ENCODE measurements around the gene TMBIM4.

TMBIM4 gene

DNA sequence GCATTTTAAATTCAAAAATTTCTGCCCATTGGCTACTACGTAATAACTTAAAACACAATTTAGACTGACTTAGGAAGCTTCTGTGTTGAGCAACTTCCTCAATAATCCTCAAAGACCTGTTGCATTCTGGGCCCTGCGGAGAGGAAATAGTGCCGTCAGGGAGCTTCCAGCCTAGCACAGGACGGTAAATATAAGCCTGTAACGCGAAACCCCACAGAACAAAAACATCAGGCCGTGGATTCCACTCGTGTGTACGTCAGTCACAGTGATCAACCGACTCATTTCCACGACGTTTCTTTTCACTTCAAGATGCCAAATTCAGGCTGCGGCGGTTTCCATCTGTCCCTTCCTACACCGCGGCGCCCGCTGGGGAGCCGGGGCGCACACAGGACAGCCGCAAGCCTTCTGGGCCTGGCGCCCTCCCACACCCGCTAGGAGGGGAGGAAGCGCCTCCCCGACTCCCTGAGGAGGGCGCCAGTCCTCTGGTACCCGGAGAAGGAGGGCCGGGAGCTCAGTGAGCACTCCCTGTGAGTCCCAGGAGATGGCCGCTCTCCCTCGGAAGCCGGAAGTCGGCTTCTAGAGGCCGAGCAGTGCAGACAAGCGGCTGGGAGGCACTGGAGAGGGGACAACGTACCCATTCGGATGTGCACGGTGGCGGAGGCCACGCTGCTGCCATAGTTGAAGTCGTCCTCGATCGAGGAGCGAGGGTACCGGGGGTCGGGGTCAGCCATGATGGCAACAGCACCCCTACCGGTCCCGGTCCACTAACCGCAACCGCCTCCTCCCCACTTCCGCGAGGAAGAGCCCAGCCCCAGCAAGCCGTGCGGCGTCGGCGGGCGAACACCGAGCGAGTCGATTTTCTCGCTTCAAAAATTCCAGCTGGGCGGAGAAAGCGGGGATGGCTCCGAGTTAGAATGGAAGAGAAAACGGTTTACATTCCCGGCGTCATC is at the start of gene TMBIM4 (continued):
- TF ChIP-seq, protein P1, sequence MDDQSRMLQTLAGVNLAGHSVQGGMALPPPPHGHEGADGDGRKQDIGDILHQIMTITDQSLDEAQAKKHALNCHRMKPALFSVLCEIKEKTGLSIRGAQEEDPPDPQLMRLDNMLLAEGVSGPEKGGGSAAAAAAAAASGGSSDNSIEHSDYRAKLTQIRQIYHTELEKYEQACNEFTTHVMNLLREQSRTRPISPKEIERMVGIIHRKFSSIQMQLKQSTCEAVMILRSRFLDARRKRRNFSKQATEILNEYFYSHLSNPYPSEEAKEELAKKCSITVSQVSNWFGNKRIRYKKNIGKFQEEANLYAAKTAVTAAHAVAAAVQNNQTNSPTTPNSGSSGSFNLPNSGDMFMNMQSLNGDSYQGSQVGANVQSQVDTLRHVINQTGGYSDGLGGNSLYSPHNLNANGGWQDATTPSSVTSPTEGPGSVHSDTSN (CRISPR knock-in tag; IDR thresholded peaks at IDR 0.05), result 0 out of 2 replicates have a peak, but pooled peaks have one; percentile 61
- TF ChIP-seq ZNF19 (tag by site-specific recombination; IDR thresholded peaks at IDR 0.05; ENCODE audit: low read depth) (no peak), ZNF426 (tag by site-specific recombination; IDR thresholded peaks at IDR 0.05) (no peak), ZNF701 (tag by site-specific recombination; IDR thresholded peaks at IDR 0.05) (no peak), ZFP3 (tag by site-specific recombination; IDR thresholded peaks at IDR 0.05; ENCODE audit: low read depth) (peak; percentile 30; the same call in 1 of the 2 replicates), ZNF239 (tag by site-specific recombination; IDR thresholded peaks at IDR 0.05) (no peak), PRDM4 (tag by site-specific recombination; IDR thresholded peaks at IDR 0.05) (no peak; the same call in 1 of the 2 replicates), FEZF1 (tag by site-specific recombination; IDR thresholded peaks at IDR 0.05) (no peak), ZBTB44 (tag by site-specific recombination; IDR thresholded peaks at IDR 0.05) (no peak; the same call in 1 of the 2 replicates), ZNF544 (tag by site-specific recombination; IDR thresholded peaks at IDR 0.05) (no peak), GLIS1 (tag by site-specific recombination; IDR thresholded peaks at IDR 0.05) (peak; percentile 83), ZBTB8A (tag by site-specific recombination; IDR thresholded peaks at IDR 0.05) (peak; percentile 100), ZNF624 (tag by site-specific recombination; IDR thresholded peaks at IDR 0.05) (no peak), GLIS2 (tag by site-specific recombination; IDR thresholded peaks at IDR 0.05) (peak; percentile 98), ZBTB6 (tag by site-specific recombination; IDR thresholded peaks at IDR 0.05) (no peak; the same call in none of the 2 replicates), ZNF747 (tag by site-specific recombination; IDR thresholded peaks at IDR 0.05) (no peak), ZNF266 (tag by site-specific recombination; IDR thresholded peaks at IDR 0.05; ENCODE audit: low read depth) (no peak), ZNF571 (tag by site-specific recombination; IDR thresholded peaks at IDR 0.05) (no peak), GFI1B (tag by site-specific recombination; IDR thresholded peaks at IDR 0.05) (no peak; the same call in none of the 2 replicates), ZNF514 (tag by site-specific recombination; IDR thresholded peaks at IDR 0.05) (no peak), ZNF37A (tag by site-specific recombination; IDR thresholded peaks at IDR 0.05) (peak; percentile 85), ZNF221 (tag by site-specific recombination; IDR thresholded peaks at IDR 0.05; ENCODE audit: borderline replicate concordance) (0 out of 2 replicates have a peak, but pooled peaks have one; percentile 62), BCL11B (tag by site-specific recombination; IDR thresholded peaks at IDR 0.05; ENCODE audit: low read depth) (peak; percentile 83; the same call in 1 of the 2 replicates), KLF16 (tag by site-specific recombination; IDR thresholded peaks at IDR 0.05) (peak; percentile 95), ZXDB (tag by site-specific recombination; IDR thresholded peaks at IDR 0.05) (peak; percentile 94), KLF8 (tag by site-specific recombination; IDR thresholded peaks at IDR 0.05) (peak; percentile 88), ZBTB1 (tag by site-specific recombination; IDR thresholded peaks at IDR 0.05) (peak; percentile 97), ZNF658 (tag by site-specific recombination; IDR thresholded peaks at IDR 0.05) (no peak), ZNF558 (tag by site-specific recombination; IDR thresholded peaks at IDR 0.05) (no peak)
- TF ChIP-seq, protein P2, sequence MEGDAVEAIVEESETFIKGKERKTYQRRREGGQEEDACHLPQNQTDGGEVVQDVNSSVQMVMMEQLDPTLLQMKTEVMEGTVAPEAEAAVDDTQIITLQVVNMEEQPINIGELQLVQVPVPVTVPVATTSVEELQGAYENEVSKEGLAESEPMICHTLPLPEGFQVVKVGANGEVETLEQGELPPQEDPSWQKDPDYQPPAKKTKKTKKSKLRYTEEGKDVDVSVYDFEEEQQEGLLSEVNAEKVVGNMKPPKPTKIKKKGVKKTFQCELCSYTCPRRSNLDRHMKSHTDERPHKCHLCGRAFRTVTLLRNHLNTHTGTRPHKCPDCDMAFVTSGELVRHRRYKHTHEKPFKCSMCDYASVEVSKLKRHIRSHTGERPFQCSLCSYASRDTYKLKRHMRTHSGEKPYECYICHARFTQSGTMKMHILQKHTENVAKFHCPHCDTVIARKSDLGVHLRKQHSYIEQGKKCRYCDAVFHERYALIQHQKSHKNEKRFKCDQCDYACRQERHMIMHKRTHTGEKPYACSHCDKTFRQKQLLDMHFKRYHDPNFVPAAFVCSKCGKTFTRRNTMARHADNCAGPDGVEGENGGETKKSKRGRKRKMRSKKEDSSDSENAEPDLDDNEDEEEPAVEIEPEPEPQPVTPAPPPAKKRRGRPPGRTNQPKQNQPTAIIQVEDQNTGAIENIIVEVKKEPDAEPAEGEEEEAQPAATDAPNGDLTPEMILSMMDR (tag by site-specific recombination; IDR thresholded peaks at IDR 0.05), result peak; percentile 99
- TF ChIP-seq, protein P3, sequence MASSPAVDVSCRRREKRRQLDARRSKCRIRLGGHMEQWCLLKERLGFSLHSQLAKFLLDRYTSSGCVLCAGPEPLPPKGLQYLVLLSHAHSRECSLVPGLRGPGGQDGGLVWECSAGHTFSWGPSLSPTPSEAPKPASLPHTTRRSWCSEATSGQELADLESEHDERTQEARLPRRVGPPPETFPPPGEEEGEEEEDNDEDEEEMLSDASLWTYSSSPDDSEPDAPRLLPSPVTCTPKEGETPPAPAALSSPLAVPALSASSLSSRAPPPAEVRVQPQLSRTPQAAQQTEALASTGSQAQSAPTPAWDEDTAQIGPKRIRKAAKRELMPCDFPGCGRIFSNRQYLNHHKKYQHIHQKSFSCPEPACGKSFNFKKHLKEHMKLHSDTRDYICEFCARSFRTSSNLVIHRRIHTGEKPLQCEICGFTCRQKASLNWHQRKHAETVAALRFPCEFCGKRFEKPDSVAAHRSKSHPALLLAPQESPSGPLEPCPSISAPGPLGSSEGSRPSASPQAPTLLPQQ (tag by site-specific recombination; IDR thresholded peaks at IDR 0.05), result peak; percentile 90
